ENCODE data around the gene N4BP2. TPM values are rescaled to one million over a fixed set of nuclear protein-coding genes. Genes with fewer than 3 reads are reported as not detected.

The N4BP2 gene
- total RNA-seq, 4 donors from 2014 or later, result 5.3 to 11.9 (median 11.1) TPM

DNA sequence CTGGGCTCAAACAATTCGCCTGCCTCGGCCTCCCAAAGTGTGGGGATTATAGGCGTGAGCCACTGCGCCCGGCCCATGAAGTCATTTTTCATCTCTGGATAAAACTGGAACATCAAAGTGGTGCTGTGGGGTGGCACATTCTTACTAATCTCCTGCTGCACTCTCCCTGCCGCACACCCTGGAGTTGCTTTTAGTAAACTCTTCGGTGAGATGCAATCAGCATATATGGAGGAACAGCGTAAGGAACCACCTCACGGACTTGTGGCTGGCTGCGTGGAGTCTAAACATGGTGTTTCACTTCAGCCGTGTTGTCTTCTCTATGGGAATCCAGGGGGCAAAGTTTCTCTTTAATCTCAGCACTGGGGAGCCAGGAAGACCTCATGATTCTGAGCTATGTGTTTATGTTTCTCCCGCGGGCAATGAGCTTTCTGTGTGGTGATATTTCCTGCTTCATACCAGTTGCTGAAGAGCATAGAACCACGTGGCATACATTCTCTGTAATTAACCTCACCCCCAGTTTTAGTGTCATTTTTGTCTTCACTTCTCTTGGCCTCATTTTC lies 138.0 kb downstream of the N4BP2 start:
- no peak overlapping the region for H3K4me3 ChIP-seq (ENCODE audit: low read depth, poor library complexity, severe bottlenecking)
- no peak for TF ChIP-seq POLR2A (IDR thresholded peaks at IDR 0.05)
- TF ChIP-seq CTCF (IDR thresholded peaks at IDR 0.05), result no peak
- DNase-seq (ENCODE audit: low spot score in 2 of 2), result no peak
- intact Hi-C loops (cut with DNase I; ENCODE audit: low total_unique reads), result no loop called here
- WGBS, 2 donors, result 64 to 65% methylated on average over 14 of the region's 14 CpGs

DNA sequence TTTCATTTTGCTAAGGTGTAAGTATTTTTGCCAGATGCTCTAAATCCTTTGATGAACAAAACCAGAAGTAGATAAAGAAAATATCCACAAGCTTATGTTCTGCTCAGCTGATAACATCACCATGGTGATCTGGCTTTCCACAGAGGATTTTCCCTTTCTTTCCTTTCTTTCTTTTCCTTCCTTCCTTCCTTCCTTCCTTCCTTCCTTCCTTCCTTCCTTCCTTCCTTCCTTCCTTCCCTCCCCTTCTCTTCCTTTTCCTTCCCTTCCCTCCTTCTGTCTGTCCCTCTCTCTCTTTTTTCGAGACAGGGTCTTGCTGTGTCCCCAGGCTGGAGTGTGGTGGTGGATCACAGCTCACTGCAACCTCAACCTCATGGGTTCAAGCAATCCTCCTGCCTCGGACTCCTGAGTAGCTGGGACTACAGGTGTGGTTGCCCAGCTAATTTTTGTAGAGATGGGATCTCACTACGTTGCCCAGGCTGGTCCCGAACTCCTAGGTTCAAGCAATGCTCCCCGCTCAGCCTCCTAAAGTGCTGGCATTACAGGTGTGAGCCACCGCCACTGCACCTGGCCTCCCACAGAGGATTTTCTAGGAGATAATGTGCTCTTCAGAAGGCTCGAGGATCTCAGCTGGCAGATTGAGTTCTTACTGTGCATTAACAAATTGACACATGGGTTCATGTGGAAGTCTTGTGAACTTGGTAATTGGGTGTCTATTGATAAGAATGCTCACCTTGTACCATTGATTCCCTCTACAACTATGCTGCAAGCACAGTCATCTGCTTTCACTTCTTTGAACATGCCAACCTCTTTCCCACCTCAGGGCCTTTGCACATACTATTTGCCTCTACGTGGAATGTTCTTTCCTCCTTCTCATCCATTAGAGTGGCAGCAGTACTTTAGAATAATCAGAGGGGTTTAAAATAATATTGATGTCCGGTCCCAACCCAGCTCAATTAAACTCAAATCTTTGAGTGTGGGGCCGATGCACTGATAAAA lies 138.8 kb downstream of the N4BP2 start:
- H3K4me3 ChIP-seq (ENCODE audit: low read depth, poor library complexity, severe bottlenecking), result no peak overlapping the region
- intact Hi-C loops (cut with DNase I; ENCODE audit: low total_unique reads), result no loop called here
- no peak for DNase-seq (ENCODE audit: low spot score in 2 of 2)
- 95 to 96% methylated on average over 10 of the region's 10 CpGs for WGBS, 2 donors
- TF ChIP-seq POLR2A (IDR thresholded peaks at IDR 0.05) (no peak), CTCF (IDR thresholded peaks at IDR 0.05) (no peak)

DNA sequence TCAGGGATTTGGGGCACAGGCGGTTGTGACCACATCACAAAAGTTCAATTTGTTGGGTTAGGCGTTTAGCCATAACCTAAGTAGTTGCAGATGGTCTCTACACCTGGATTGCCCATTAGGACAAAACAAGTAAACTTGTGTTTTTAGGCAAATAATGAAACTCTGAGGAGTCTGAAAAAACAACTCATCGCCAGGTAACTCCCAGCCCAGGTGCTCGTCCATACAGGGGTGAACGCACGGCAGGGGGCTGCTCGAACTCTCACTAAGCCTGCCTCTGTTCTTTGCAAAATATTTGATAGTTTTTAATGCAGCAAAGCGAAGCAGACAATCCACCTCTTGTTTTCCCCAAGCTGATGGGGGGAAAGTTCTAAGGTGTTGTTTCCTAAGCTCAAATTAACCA lies 139.6 kb downstream of the N4BP2 start:
- H3K4me3 ChIP-seq (ENCODE audit: low read depth, poor library complexity, severe bottlenecking), result no peak overlapping the region
- 87 to 91% methylated on average over 8 of the region's 8 CpGs for WGBS, 2 donors
- DNase-seq (ENCODE audit: low spot score in 2 of 2), result no peak
- TF ChIP-seq CTCF (IDR thresholded peaks at IDR 0.05), result no peak
- TF ChIP-seq POLR2A (IDR thresholded peaks at IDR 0.05), result no peak
- intact Hi-C loops (cut with DNase I; ENCODE audit: low total_unique reads), result no loop called here

GRCh38 chr4:40196724-40197281 lies 140.2 kb downstream of the N4BP2 start, which contains the start of gene RHOH:
Gene RHOH (plus strand): TSS chr4:40197031. CDS start chr4:40243387, 46,356 bp downstream.
- TF ChIP-seq POLR2A (IDR thresholded peaks at IDR 0.05) (no peak), CTCF (IDR thresholded peaks at IDR 0.05) (no peak)
- intact Hi-C loops (cut with DNase I; ENCODE audit: low total_unique reads), result no loop called here
- 60 to 65% methylated on average over 14 of the region's 14 CpGs for WGBS, 2 donors
- DNase-seq (ENCODE audit: low spot score in 2 of 2), result no peak
- H3K4me3 ChIP-seq (ENCODE audit: low read depth, poor library complexity, severe bottlenecking), result no peak within 1 kb of the TSS

- TF ChIP-seq POLR2A (IDR thresholded peaks at IDR 0.05) (no peak), CTCF (IDR thresholded peaks at IDR 0.05) (no peak)
- 82 to 83% methylated on average over 15 of the region's 15 CpGs for WGBS, 2 donors
- intact Hi-C loops (cut with DNase I; ENCODE audit: low total_unique reads), result no loop called here
- H3K4me3 ChIP-seq (ENCODE audit: low read depth, poor library complexity, severe bottlenecking), result no peak overlapping the region
- DNase-seq (ENCODE audit: low spot score in 2 of 2), result no peak
These were observed 141.4 kb downstream of the N4BP2 start for GRCh38 chr4:40197879-40198689.
